Measurements from ENCODE around the gene OTOS.

- TF ChIP-seq CTCF (conservative IDR thresholded peaks at IDR 0.05 in 1 of 2, IDR thresholded peaks at IDR 0.05 in 1 of 2; ENCODE audit: extremely low read depth in 1 of 2, insufficient read depth in 1 of 2, low read depth in 1 of 2, low read length in 2 of 2): no peak
- no peak for TF ChIP-seq EZH2 (IDR thresholded peaks at IDR 0.05; ENCODE audit: borderline replicate concordance, low read length)
These were observed 11.1 kb upstream of the OTOS start for GRCh38 chr2:240151477-240152031.

Measured in mammary epithelial cell (primary cell).